ENCODE data around the gene MATCAP1.

Gene MATCAP1

GRCh38 chr16:67128887-67129286 is 54.9 kb downstream of the MATCAP1 start:
- H3K14ac ChIP-seq (ENCODE audit: low read length) = no peak overlapping the region
- no peak overlapping the region for H2BK5ac ChIP-seq (ENCODE audit: low read length)
- no CpG with 5 or more reads among the region's 3 CpGs for WGBS, 2 donors (ENCODE audit: extremely low coverage in 2 of 2, insufficient read length in 2 of 2, insufficient replicate concordance in 1 of 2)
- H4K8ac ChIP-seq (ENCODE audit: low read depth, low read length) = no peak overlapping the region
- H4K91ac ChIP-seq (ENCODE audit: low read depth, low read length, poor library complexity) = no peak overlapping the region
- H3K4me2 ChIP-seq (ENCODE audit: insufficient read depth, low read length, poor library complexity, severe bottlenecking) = no peak overlapping the region
- H3K4ac ChIP-seq (ENCODE audit: low read length) = no peak overlapping the region
- H3K9me3 ChIP-seq (replicated peaks in 1 of 2; ENCODE audit: control insufficient read depth in 2 of 2, insufficient read depth in 1 of 2, low read depth in 1 of 2, low read length in 2 of 2) = no peaks in the 10 kb centered on the region
- DNase-seq (ENCODE audit: low spot score) = no peak
- H2BK12ac ChIP-seq (ENCODE audit: low read length) = no peak overlapping the region
- no peak overlapping the region for H3K27ac ChIP-seq (replicated peaks; ENCODE audit: low read length)
- no peak overlapping the region for H3K18ac ChIP-seq (ENCODE audit: low read length)
- no peaks in the 10 kb centered on the region for H3K4me1 ChIP-seq (ENCODE audit: control insufficient read depth in 2 of 2, insufficient read depth in 1 of 2, low read depth in 1 of 2, low read length in 2 of 2)
- no peaks in the 10 kb centered on the region for H3K27me3 ChIP-seq (ENCODE audit: control insufficient read depth in 3 of 3, insufficient read depth in 3 of 3, low read depth in 1 of 3, low read length in 3 of 3)
- no peak overlapping the region for H2AFZ ChIP-seq (ENCODE audit: low read length)
- H2BK120ac ChIP-seq (ENCODE audit: low read depth, low read length) = no peak overlapping the region
- no peak overlapping the region for H2AK5ac ChIP-seq (ENCODE audit: low read depth, low read length)
- H3K4me3 ChIP-seq (ENCODE audit: low read length in 2 of 2) = no peak overlapping the region
- no peak overlapping the region for H3K9ac ChIP-seq (ENCODE audit: low read depth, low read length, poor library complexity)
- H2BK15ac ChIP-seq (ENCODE audit: low read length) = no peak overlapping the region
- H3K36me3 ChIP-seq (replicated peaks in 1 of 2; ENCODE audit: control insufficient read depth in 2 of 2, insufficient read depth in 2 of 2, low read length in 2 of 2) = peaks cover 11 to 74% of the 10 kb centered on the region in 2 donors
- no peak overlapping the region for H3K23ac ChIP-seq (ENCODE audit: low read depth, low read length, poor library complexity)
- no peaks in the 10 kb centered on the region for H3K79me1 ChIP-seq (ENCODE audit: low read depth, low read length)

- Histone ChIP-seq H3K4ac (ENCODE audit: low read length) (no peak overlapping the region), H3K18ac (ENCODE audit: low read length) (no peak overlapping the region), H3K4me1 (ENCODE audit: control insufficient read depth in 2 of 2, insufficient read depth in 1 of 2, low read depth in 1 of 2, low read length in 2 of 2) (no peaks in the 10 kb centered on the region), H4K8ac (ENCODE audit: low read depth, low read length) (no peak overlapping the region), H3K9ac (ENCODE audit: low read depth, low read length, poor library complexity) (no peak overlapping the region), H2BK15ac (ENCODE audit: low read length) (no peak overlapping the region), H2BK120ac (ENCODE audit: low read depth, low read length) (no peak overlapping the region), H3K14ac (ENCODE audit: low read length) (no peak overlapping the region), H3K36me3 (replicated peaks in 1 of 2; ENCODE audit: control insufficient read depth in 2 of 2, insufficient read depth in 2 of 2, low read length in 2 of 2) (peaks cover 10 to 77% of the 10 kb centered on the region in 2 donors), H4K91ac (ENCODE audit: low read depth, low read length, poor library complexity) (no peak overlapping the region), H3K79me1 (ENCODE audit: low read depth, low read length) (no peaks in the 10 kb centered on the region), H3K4me3 (ENCODE audit: low read length in 2 of 2) (no peak overlapping the region), H2BK5ac (ENCODE audit: low read length) (no peak overlapping the region), H3K27me3 (ENCODE audit: control insufficient read depth in 3 of 3, insufficient read depth in 3 of 3, low read depth in 1 of 3, low read length in 3 of 3) (no peaks in the 10 kb centered on the region), H3K23ac (ENCODE audit: low read depth, low read length, poor library complexity) (no peak overlapping the region), H3K4me2 (ENCODE audit: insufficient read depth, low read length, poor library complexity, severe bottlenecking) (no peak overlapping the region), H3K9me3 (replicated peaks in 1 of 2; ENCODE audit: control insufficient read depth in 2 of 2, insufficient read depth in 1 of 2, low read depth in 1 of 2, low read length in 2 of 2) (no peaks in the 10 kb centered on the region), H2BK12ac (ENCODE audit: low read length) (no peak overlapping the region), H2AK5ac (ENCODE audit: low read depth, low read length) (no peak overlapping the region), H2AFZ (ENCODE audit: low read length) (no peak overlapping the region), H3K27ac (replicated peaks; ENCODE audit: low read length) (no peak overlapping the region)
- no peak for DNase-seq (ENCODE audit: low spot score)
These were observed 55.3 kb downstream of the MATCAP1 start for GRCh38 chr16:67128417-67128816.

Small RNA genes lying within 50 kb of the gene (small RNA-seq; reads per million reads assigned to genes)
- gene MIR328 (ENCODE audit: insufficient read depth) = 256 reads per million, percentile 98 among the genes with 10 or more reads in this experiment
